ENCODE results near the gene KRT72.

GRCh38 chr12:52603314-52603713, 2.1 kb upstream of the KRT72 start:
- TF ChIP-seq, protein P1, sequence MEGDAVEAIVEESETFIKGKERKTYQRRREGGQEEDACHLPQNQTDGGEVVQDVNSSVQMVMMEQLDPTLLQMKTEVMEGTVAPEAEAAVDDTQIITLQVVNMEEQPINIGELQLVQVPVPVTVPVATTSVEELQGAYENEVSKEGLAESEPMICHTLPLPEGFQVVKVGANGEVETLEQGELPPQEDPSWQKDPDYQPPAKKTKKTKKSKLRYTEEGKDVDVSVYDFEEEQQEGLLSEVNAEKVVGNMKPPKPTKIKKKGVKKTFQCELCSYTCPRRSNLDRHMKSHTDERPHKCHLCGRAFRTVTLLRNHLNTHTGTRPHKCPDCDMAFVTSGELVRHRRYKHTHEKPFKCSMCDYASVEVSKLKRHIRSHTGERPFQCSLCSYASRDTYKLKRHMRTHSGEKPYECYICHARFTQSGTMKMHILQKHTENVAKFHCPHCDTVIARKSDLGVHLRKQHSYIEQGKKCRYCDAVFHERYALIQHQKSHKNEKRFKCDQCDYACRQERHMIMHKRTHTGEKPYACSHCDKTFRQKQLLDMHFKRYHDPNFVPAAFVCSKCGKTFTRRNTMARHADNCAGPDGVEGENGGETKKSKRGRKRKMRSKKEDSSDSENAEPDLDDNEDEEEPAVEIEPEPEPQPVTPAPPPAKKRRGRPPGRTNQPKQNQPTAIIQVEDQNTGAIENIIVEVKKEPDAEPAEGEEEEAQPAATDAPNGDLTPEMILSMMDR (IDR thresholded peaks at IDR 0.05; ENCODE audit: low read depth, low read length), result no peak
- TF ChIP-seq EZH2phosphoT487 (IDR thresholded peaks at IDR 0.05; ENCODE audit: low read depth), result no peak

Data from OCI-LY3 (cell line).